Mucosa of stomach (tissue), 1 donor: ENCODE results near the gene MYL11.
A peak's percentile ranks its signal among the peaks of the same experiment; 100 is the strongest.
"Not testable (repeated sequence)": the region's sequence is repeated elsewhere in the genome, so short reads cannot be mapped to it uniquely, and the experiment has no call there.

ENCODE experiments used
- H3K27me3 ChIP-seq: one replicate; pipeline ENCODE4 v1.7.0; 2013; ENCODE audit warnings: mild to moderate bottlenecking, low read length; ENCODE audit not compliant: control insufficient read depth, insufficient read depth
- H3K36me3 ChIP-seq: one replicate; pipeline ENCODE4 v1.7.0; 2013; ENCODE audit warnings: low read length; ENCODE audit not compliant: control insufficient read depth, insufficient read depth
- H3K4me1 ChIP-seq: one replicate; pipeline ENCODE4 v1.7.0; 2013; ENCODE audit warnings: mild to moderate bottlenecking, low read length; ENCODE audit not compliant: control insufficient read depth, insufficient read depth
- H3K4me3 ChIP-seq: one replicate; pipeline ENCODE4 v1.7.0; 2013; ENCODE audit warnings: low read length
- H3K9ac ChIP-seq: one replicate; pipeline ENCODE4 v1.7.0; 2013; ENCODE audit warnings: mild to moderate bottlenecking, low read length, moderate library complexity
- H3K9me3 ChIP-seq: one replicate; pipeline ENCODE4 v1.7.0; 2013; ENCODE audit warnings: mild to moderate bottlenecking, low read length, moderate library complexity; ENCODE audit not compliant: control insufficient read depth
- donor health status: Pancreatic carcinoma.

MYL11 gene, protein sequence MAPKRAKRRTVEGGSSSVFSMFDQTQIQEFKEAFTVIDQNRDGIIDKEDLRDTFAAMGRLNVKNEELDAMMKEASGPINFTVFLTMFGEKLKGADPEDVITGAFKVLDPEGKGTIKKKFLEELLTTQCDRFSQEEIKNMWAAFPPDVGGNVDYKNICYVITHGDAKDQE

DNA sequence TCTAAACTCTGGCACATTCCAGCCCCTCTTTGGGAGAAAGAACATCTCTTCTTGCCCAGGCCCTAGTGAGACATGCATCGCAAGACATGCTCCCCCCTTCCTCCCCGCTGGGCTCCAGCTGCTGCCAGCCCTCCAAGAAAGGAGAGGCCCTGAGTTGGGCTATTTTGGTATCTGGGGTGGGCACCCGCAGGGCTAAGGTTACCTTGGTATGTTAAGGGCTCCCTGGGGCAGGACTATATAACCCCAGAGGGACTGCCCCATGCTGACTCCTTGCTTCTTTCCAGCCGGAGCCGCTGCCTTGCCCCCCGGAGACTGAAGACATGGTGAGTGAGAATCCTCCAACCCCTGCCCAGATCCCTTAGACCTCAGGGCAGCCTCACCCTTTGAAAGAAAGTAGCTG is at the start of gene MYL11:
TSS of gene MYL11 (plus strand) at position 265 of the 400 bp plus-strand sequence. CDS start at position 321, 56 bp downstream.
- no peak within 1 kb of the TSS for H3K4me3 ChIP-seq

DNA sequence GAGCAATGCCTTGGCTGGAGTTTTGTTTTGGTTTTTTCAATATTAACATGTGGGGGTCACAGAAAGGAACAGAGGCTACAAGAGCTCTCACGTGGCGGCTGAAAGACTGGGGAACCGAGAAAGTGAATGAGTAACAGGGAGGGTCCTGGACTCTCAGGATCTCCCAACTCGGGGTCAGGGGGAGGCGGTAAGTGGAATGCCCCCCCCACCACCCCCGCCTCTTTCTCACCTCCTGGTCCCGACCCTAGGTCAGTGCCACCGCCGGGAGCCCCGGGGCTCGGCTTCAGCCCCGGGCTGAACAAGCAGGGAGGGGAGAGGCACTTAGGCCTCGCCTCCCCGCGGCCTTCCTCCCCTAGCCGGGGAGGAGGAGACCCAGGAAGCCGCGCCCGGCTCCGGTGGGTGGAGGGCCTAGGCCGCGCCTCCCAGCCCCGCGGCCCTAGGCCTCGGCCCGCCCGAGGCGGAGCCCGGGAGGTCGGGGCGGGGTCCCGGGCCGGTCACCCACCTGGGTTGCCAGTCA is 40.1 kb upstream of the MYL11 start:
- not testable (repeated sequence) for H3K27me3 ChIP-seq, H3K36me3 ChIP-seq, H3K4me1 ChIP-seq, H3K4me3 ChIP-seq, H3K9me3 ChIP-seq
- peak overlapping the region; percentile 64 for H3K9ac ChIP-seq

More for the DNA sequence above, at the start of gene MYL11:
- no peaks in the 10 kb centered on the region for H3K36me3 ChIP-seq
- H3K27me3 ChIP-seq = no peaks in the 10 kb centered on the region
- H3K4me1 ChIP-seq = peaks cover 20% of the 10 kb centered on the region
- H3K9ac ChIP-seq = no peak within 1 kb of the TSS
- H3K9me3 ChIP-seq = no peaks in the 10 kb centered on the region

DNA sequence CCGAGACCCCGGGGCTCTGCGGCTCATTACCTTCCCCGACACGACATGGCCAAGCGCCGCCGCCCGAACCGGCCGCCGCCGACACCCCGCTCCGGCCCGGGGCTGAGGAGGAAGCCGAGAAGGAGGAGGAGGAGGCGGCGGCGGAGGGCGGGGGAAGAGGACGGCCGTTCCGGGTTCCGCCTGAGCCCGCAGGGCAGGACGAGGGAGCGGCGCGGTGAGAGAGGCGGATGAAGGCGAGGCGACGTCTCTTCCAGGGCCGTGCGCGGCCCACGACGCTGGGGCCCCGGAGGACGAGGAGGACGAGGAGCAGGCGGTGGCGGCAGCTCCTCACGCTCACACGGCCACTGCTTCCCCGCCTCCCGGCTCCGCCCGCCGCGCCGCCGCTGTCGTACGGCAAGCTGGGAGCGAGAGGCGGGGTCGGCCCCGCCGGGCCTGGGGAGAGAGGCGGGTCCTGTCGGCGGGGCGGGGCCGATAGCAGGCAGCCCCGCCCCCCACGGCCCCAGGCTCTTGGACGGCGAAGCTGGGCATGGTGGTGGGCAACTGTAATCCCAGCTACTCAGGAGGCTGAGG is 39.5 kb upstream of the MYL11 start:
- not testable (repeated sequence) for H3K36me3 ChIP-seq, H3K27me3 ChIP-seq, H3K4me1 ChIP-seq, H3K4me3 ChIP-seq, H3K9me3 ChIP-seq
- H3K9ac ChIP-seq = peak overlapping the region; percentile 64

DNA sequence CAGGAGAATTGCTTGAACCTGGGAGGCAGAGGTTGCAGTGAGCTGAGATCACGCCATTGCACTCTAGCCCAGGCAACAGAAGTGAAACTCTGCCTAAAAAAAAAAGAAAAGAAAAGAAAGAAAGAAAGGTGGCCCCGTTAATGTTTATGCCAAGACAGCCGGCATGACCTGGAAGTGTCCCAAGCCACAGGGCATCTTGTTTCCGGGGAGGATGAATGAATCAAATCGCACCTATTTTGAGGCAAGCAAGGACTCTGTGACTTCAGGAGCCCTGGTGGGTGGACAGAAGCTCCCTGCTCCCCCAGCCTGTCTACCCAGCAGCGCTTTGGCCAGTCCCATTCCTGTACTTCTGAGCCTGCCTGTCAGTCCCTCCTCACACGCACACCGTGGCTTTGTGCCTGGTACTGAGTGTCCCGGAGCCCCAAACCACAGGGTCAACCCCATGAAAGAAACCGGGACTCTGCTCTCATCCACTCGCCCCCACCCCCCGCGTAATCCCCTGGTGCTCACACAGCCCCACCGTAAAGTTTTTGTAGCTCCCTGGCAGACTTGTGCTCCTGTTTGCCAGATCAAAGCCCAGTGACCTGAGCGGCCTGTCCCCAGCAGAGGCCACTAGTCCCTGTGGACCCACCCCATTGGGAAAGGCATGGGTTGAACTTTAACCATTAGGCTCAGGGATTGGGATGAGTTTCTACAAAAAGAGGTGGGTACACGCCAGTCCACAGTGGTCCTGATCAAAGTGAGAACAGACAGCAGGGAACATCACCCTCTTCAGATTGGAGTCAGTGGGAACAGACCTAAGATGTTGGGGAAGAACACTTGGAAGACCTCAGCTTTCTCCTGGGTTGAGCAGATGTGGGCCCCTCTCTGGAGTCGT is 38.8 kb upstream of the MYL11 start:
- Histone ChIP-seq H3K9ac (peak overlapping the region; percentile 64), H3K4me1 (peaks cover 7% of the 10 kb centered on the region), H3K27me3 (no peaks in the 10 kb centered on the region), H3K36me3 (no peaks in the 10 kb centered on the region), H3K4me3 (no peak overlapping the region), H3K9me3 (no peaks in the 10 kb centered on the region)

DNA sequence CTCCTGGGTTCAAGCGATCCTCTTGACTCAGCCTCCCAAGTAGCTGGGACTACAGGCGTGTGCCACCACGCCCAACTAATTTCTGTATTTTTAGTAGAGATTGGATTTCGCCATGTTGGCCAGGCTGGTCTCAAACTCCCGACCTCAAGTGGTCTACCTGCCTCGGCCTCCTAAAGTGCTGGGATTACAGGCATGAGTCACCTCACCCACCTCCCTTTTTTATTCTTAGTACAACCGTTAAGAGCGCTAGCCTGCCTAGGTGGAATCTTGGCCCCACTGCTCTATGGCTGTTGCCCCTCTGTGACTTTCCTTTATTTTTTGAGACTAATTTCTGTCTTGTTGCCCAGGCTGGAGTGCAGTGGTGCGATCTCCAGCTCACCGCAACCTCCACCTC is 36.6 kb upstream of the MYL11 start:
- not testable (repeated sequence) for H3K27me3 ChIP-seq, H3K4me3 ChIP-seq, H3K9me3 ChIP-seq, H3K4me1 ChIP-seq, H3K36me3 ChIP-seq, H3K9ac ChIP-seq

DNA sequence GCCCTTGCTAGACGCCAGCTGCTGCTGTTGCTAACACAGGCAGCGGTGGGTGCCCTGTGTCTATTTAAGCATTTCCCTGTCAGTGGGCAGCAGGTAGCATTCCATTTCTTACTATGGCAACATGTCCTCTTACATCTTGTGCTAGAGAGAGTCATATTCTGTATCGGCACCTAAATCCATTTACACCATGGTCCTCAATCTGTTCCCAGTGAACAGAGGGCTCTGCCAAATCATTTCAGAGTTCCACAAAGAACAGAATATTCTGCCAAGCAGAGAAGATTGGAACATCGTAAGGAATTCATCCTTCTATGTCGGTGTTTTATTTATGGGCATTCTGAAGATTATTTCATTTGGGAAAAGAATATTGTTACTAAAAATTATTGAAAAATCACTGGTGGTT is 35.9 kb upstream of the MYL11 start:
- not testable (repeated sequence) for H3K9me3 ChIP-seq, H3K9ac ChIP-seq, H3K4me3 ChIP-seq, H3K27me3 ChIP-seq, H3K36me3 ChIP-seq, H3K4me1 ChIP-seq

DNA sequence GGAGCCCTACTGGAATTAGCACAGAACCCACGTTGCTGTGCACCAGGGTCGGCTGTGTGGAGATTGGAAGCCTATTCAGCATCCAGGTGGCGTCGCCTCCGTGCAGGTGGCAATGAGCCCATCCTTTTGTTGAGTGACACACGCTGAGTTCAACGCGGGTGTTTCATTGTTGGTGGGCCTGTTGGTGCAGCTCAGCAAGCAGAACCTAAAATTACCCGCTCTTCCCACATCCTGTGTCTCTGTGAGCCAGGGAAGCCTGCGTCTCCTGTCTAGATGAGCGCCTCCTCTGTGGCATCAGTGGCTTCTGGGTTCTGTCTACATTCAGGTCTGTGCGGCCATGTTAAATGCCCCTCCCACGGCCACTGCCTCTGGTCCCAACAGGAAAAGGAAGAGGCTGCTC is 34.0 kb upstream of the MYL11 start:
- Histone ChIP-seq H3K36me3 (no peaks in the 10 kb centered on the region), H3K4me1 (peaks cover 7% of the 10 kb centered on the region), H3K9me3 (no peaks in the 10 kb centered on the region), H3K9ac (no peak overlapping the region), H3K27me3 (no peaks in the 10 kb centered on the region), H3K4me3 (no peak overlapping the region)

DNA sequence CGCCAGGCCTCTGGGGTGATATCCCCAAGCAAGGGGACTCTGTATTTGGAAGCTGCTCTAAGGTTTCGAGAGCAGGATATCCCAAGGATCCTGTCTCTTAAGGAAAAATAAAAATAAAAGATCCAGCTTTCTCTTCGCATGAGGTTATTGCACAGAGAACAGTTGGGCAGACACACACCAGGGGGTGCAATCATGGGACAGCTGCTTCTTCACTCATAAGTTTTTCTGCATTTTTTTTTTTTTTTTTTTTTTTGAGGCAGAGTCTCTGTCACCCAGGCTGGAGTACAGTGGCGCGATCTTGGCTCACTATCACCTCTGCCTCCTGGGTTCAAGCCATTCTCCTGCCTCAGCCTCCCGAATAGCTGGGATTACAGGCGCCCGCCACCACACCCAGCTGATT is 32.6 kb upstream of the MYL11 start:
- H3K36me3 ChIP-seq, H3K9ac ChIP-seq, H3K27me3 ChIP-seq, H3K4me3 ChIP-seq, H3K9me3 ChIP-seq, H3K4me1 ChIP-seq: not testable (repeated sequence)

DNA sequence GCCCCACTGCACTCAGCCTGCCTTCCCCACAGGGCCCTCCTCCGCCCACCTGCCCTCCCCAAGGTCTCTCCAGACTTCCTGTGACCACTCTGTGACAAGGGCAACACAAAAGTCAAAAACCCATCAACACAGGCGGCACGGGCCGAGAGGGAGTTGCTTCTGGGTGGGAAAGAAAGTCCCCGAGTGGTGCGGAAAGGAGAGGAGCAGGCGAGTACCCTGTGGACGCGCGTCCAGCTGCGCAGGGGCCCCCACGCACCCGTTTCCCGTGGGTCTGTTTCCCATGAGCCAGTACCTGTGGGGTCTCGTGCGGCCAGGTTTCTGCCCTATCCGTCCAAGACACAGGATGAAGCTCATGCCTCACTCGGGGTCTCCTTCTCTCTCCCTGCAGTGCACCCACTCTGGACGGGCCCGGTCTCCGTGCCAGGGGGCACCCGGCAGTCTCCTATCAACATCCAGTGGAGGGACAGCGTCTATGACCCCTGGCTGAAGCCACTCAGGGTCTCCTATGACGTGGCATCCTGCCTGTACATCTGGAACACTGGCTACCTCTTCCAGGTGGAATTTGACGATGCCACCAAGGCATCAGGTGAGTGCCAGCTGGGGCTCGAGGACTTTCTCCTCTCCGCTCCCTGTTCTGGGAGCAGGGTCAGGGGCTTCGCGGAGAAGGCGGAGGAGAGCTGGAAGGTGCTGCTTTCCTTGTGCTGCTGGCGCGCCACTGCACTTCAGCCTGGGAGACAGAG is 31.7 kb upstream of the MYL11 start:
- H3K36me3 ChIP-seq = no peaks in the 10 kb centered on the region
- no peak overlapping the region for H3K9ac ChIP-seq
- H3K4me3 ChIP-seq = no peak overlapping the region
- H3K9me3 ChIP-seq = no peaks in the 10 kb centered on the region
- no peaks in the 10 kb centered on the region for H3K4me1 ChIP-seq
- H3K27me3 ChIP-seq = no peaks in the 10 kb centered on the region

DNA sequence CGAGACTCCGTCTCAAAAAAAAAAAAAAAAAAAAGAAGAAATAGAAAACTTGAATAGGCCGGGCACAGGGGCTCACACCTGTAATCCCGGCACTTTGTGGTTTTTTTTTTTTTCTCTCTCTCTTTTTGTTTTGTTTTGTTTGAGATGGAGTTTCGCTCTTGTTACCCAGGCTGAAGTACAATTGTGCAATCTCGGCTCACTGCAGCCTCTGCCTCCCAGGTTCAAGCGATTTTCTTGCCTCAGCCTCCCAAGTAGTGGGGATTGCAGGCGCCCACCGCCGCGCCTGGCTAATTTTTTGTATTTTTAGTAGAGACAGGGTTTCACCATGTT is 31.1 kb upstream of the MYL11 start:
- H3K4me3 ChIP-seq, H3K9me3 ChIP-seq, H3K27me3 ChIP-seq, H3K9ac ChIP-seq, H3K36me3 ChIP-seq, H3K4me1 ChIP-seq: not testable (repeated sequence)

DNA sequence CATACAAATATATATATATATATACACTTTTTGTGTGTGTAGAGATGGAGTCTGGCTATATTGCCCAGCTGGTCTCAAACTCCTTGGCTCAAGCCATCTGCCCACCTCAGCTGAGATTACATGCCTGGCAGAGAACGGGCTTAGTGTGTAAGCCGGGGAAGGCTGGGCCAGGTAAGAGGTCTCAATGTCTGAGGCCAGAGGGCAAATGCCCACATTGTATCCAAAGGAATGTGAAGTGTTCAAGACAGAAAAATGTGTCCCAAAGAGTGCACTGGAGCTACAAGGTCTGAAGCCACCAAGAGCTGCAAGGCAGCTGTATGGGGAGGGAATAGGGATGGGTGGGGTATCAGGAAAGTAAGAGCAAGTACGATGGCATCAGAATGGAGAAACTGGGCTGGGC is 28.3 kb upstream of the MYL11 start:
- H3K9me3 ChIP-seq = no peaks in the 10 kb centered on the region
- no peaks in the 10 kb centered on the region for H3K27me3 ChIP-seq
- H3K4me1 ChIP-seq = peaks cover 2% of the 10 kb centered on the region
- no peak overlapping the region for H3K4me3 ChIP-seq
- no peak overlapping the region for H3K9ac ChIP-seq
- H3K36me3 ChIP-seq = peaks cover 6% of the 10 kb centered on the region

DNA sequence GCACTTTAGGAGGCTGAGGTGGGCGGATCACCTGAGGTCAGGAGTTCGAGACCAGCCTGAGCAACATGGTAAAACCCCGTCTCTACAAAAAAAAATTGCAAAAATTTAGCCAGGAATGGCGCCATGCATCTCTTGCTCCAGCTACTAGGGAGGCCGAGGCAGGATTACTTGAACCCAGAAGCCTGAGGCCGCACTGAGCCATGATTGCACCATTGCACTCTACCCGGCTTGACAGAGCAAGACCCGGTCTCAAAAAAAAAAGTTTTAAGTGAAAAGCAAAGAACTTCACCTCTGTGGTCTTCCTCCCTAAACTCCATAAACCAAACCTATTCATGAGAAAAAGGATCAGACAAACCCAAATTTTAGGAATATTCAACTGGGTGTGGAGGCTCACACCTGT is 26.5 kb upstream of the MYL11 start:
- Histone ChIP-seq H3K4me1 (peaks cover 18% of the 10 kb centered on the region), H3K9me3 (no peaks in the 10 kb centered on the region), H3K9ac (no peak overlapping the region), H3K27me3 (no peaks in the 10 kb centered on the region), H3K36me3 (peaks cover 9% of the 10 kb centered on the region), H3K4me3 (no peak overlapping the region)
